Heart left ventricle (tissue), 16 donors: ENCODE data around the gene DNAAF5. TPM values are rescaled to one million over a fixed set of nuclear protein-coding genes. Genes with fewer than 3 reads are reported as not detected.

Experiments
- ATAC-seq, 4 donors: fragments of 200-7000 bp; cut with Tn5 transposase; one replicate each; pipeline ENCODE4 v1.9.1; 2020 to 2022; ENCODE audit warnings: moderate library complexity in 4 of 4, mild to moderate bottlenecking in 3 of 4, moderate number of reproducible peaks in 1 of 4
- DNase-seq, 5 donors: peaks; one replicate each; pipeline ENCODE4 v3.0.0-alpha.2; 2020
- H3K27ac ChIP-seq, 12 donors: fragments of 200-600 bp; sonication (generic) in 4 of 12; one replicate each; pipeline versions ENCODE4 v1.5.0 to v1.8.0; 2016 to 2022; ENCODE audit warnings: mild to moderate bottlenecking in 2 of 12
- H3K27me3 ChIP-seq, 9 donors: fragments of 200-600 bp; sonication (generic) in 2 of 9; one replicate each; pipeline versions ENCODE4 v1.5.1 to v1.8.0; 2016 to 2022; ENCODE audit warnings: mild to moderate bottlenecking in 3 of 9
- H3K36me3 ChIP-seq, 9 donors: fragments of 200-600 bp; sonication (generic) in 2 of 9; one replicate each; pipeline versions ENCODE4 v1.5.0 to v1.8.0; 2018 to 2022; ENCODE audit warnings: mild to moderate bottlenecking in 2 of 9
- H3K4me1 ChIP-seq, 12 donors: fragments of 200-600 bp; sonication (generic) in 4 of 12; one replicate each; pipeline versions ENCODE4 v1.5.0 to v1.8.0; 2016 to 2022; ENCODE audit warnings: mild to moderate bottlenecking in 3 of 12
- H3K4me3 ChIP-seq, 12 donors: fragments of 200-600 bp; sonication (generic) in 4 of 12; one replicate each; pipeline versions ENCODE4 v1.5.0 to v1.8.0; 2017 to 2022; ENCODE audit warnings: mild to moderate bottlenecking in 9 of 12, moderate library complexity in 4 of 12
- H3K9me3 ChIP-seq, 12 donors: fragments of 200-600 bp; sonication (generic) in 4 of 12; one replicate each; pipeline versions ENCODE4 v1.5.0 to v1.8.0; 2016 to 2022; ENCODE audit warnings: mild to moderate bottlenecking in 1 of 12
- POLR2A ChIP-seq, 2 donors: fragments of 450-650 bp; IDR thresholded peaks; one replicate each; pipeline ENCODE4 v1.6.1; 2017; ENCODE audit warnings: antibody characterized with exemption in 2 of 2, mild to moderate bottlenecking in 2 of 2, moderate library complexity in 2 of 2
- WGBS, 4 donors: extraction: QIAGEN DNeasy Blood & Tissue Kit in 2 of 4; methylation state at CpG; one replicate each; pipeline versions ENCODE4 v1.1.5 to v1.1.7; 2013 to 2018; 5-methylcytosine and 5-hydroxymethylcytosine counted together
- intact Hi-C, 10 donors: fragments of 100-400 bp; cut with DNase I; formaldehyde crosslinking; loops; one replicate each; pipeline versions ENCODE4 v1.11.1 to v1.14.2; 2022
- polyA plus RNA-seq, 2 donors: library from polyadenylated mRNA; stranded (reverse); fragments of 200-250 nt; gene quantifications; one replicate each; pipeline ENCODE4 v1.2.3, GENCODE V29; 2013
- total RNA-seq, 9 donors: library from RNA; depleted of rRNA in 2 of 9; stranded (reverse); fragments of >200 nt in 2 of 9; fragmentation: NEBNext Ultra II Directional in 3 of 9; extraction: Animal tissue kit (Norgen Biotek cat#: 25700) in 3 of 9; gene quantifications; one replicate each; pipeline versions ENCODE4 v1.1.0 to v1.2.4, GENCODE V29; 2016 to 2023
- TF ChIP-seq, protein P1 (sequence below), 12 donors: fragments of 200-600 bp; sonication (generic) in 4 of 12; IDR thresholded peaks; one replicate each; pipeline versions ENCODE4 v1.5.0 to v1.8.0; 2018 to 2022; ENCODE audit warnings: antibody characterized with exemption in 12 of 12, mild to moderate bottlenecking in 5 of 12
- donor health status: ischemic (EF 13 %, LVEDD 7.1; RV severe dilation, severe dysfunction).
- donor health status: healthy with polysubstance abuse.
- donor health status: DM: no; HTN: yes; CAD: no.
- donor health status: DM: no; HTN: no; CAD: no.
- donor health status: ischemic (EF 25% LVEDD 6.9; RV normal size, moderate dysfunction).
- donor health status: ischemic (EF 25% LVEDD 5.7; RV mildly dilated, moderate dysfunction).
- donor health status: healthy.
- donor health status: DM: yes; HTN: yes; CAD: no.
- donor health status: ischemic (EF 35%, LVEDD 5.7; RV mildly dilated, moderate dysfunction).
- donor health status: nonischemic (EF 11% LVEDD 7.7; RV severe dilation, severe dysfunction).
- donor health status: DM: yes; HTN: yes; CAD: no.
- donor health status: PGD.
- donor health status: ischemic (EF 29% LVEDD 5.4; RV normal size, mild dysfunction).
- donor health status: nonischemic (EF 23%, LVEDD 6.1; RV moderate dilation, normal function).

Gene DNAAF5
- total and polyA plus RNA-seq, 11 donors = 7.2 to 45.8 (median 23.5) TPM

DNA sequence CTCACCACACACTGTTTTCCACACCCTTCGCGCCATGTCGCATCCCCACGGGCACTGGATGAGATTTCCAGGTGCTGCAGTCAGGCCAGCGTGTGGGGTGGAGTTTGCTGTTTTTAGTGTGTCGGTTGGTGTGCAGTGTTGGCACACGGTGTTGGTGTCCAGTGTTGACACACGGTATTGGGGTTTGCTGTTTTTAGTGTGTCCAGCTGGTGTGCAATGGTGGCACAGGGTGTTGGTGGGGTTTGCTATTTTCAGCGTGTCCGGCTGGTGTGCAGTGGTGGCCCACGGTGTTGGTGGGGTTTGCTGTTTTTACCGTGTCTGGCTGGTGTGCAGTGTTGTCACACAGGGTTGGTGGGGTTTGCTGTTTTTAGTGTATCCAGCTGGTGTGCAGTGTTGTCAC, 20.7 kb downstream of the DNAAF5 start:
- Histone ChIP-seq H3K9me3 (no peaks in the 10 kb centered on the region), H3K4me3 (no peak overlapping the region), H3K4me1 (peaks cover 0 to 38% (median 12%) of the 10 kb centered on the region in 12 donors), H3K36me3 (peaks cover 0 to 32% (median 4%) of the 10 kb centered on the region in 9 donors), H3K27me3 (no peaks in the 10 kb centered on the region), H3K27ac (no peak overlapping the region)
- WGBS, 4 donors = 87 to 96% (median 90%) methylated on average over 12 of the region's 12 CpGs
- intact Hi-C loops = no loop called here
- TF ChIP-seq, protein P1, sequence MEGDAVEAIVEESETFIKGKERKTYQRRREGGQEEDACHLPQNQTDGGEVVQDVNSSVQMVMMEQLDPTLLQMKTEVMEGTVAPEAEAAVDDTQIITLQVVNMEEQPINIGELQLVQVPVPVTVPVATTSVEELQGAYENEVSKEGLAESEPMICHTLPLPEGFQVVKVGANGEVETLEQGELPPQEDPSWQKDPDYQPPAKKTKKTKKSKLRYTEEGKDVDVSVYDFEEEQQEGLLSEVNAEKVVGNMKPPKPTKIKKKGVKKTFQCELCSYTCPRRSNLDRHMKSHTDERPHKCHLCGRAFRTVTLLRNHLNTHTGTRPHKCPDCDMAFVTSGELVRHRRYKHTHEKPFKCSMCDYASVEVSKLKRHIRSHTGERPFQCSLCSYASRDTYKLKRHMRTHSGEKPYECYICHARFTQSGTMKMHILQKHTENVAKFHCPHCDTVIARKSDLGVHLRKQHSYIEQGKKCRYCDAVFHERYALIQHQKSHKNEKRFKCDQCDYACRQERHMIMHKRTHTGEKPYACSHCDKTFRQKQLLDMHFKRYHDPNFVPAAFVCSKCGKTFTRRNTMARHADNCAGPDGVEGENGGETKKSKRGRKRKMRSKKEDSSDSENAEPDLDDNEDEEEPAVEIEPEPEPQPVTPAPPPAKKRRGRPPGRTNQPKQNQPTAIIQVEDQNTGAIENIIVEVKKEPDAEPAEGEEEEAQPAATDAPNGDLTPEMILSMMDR (IDR thresholded peaks at IDR 0.05) = no peak
- no peak for TF ChIP-seq POLR2A (IDR thresholded peaks at IDR 0.05)
- ATAC-seq (no peak), DNase-seq (no peak)

DNA sequence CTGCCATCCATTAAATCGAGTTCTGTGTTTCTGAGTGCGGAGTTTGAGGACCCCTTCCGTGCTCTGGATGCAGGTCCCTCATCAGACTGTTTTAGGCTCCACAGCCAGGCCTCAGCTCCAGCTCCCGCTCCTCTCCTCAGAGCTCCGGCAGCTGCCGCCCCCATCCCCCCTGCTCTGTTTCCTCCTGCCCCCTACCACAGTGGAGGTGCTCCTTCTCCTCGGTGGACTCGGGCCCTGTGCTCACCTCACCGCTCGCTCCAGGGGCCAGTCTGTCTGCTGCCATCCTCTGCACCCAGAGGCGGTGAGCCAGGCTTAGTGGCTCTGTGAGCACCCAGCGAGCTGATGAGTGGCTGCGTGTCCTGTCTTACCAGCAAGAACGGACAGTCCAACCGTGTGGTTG, 21.9 kb downstream of the DNAAF5 start:
- TF ChIP-seq POLR2A (IDR thresholded peaks at IDR 0.05) = no peak
- TF ChIP-seq, protein P1 (IDR thresholded peaks at IDR 0.05) = no peak
- WGBS, 4 donors = 93 to 98% (median 96%) methylated on average over 14 to 15 of the region's 15 CpGs
- H3K27me3 ChIP-seq = no peaks in the 10 kb centered on the region
- H3K27ac ChIP-seq = peak overlapping the region in 7 of 12 donors; percentile 8 to 64 (median 58)
- H3K4me1 ChIP-seq = peaks cover 0 to 38% (median 12%) of the 10 kb centered on the region in 12 donors
- H3K9me3 ChIP-seq = no peaks in the 10 kb centered on the region
- no peak overlapping the region for H3K4me3 ChIP-seq
- intact Hi-C loops = no loop called here
- DNase-seq (peak in 1 of 5 donors; percentile 58), ATAC-seq (no peak)
- peaks cover 0 to 28% (median 11%) of the 10 kb centered on the region in 9 donors for H3K36me3 ChIP-seq

GRCh38 chr7:749140-749551, 22.6 kb downstream of the DNAAF5 start:
- Histone ChIP-seq H3K4me3 (no peak overlapping the region), H3K36me3 (peaks cover 0 to 31% (median 13%) of the 10 kb centered on the region in 9 donors), H3K27ac (peak overlapping the region in 10 of 12 donors; percentile 31 to 67 (median 58)), H3K9me3 (no peaks in the 10 kb centered on the region), H3K27me3 (no peaks in the 10 kb centered on the region), H3K4me1 (peaks cover 0 to 38% (median 12%) of the 10 kb centered on the region in 12 donors)
- DNase-seq = peak in 3 of 5 donors; percentile 62 to 74 (median 70)
- ATAC-seq = peak; percentile 47 to 76 (median 72)
- intact Hi-C loops = no loop called here
- WGBS, 4 donors = 23 to 43% (median 40%) methylated on average over 14 of the region's 14 CpGs
- TF ChIP-seq, protein P1 (IDR thresholded peaks at IDR 0.05) = no peak
- no peak for TF ChIP-seq POLR2A (IDR thresholded peaks at IDR 0.05)

DNA sequence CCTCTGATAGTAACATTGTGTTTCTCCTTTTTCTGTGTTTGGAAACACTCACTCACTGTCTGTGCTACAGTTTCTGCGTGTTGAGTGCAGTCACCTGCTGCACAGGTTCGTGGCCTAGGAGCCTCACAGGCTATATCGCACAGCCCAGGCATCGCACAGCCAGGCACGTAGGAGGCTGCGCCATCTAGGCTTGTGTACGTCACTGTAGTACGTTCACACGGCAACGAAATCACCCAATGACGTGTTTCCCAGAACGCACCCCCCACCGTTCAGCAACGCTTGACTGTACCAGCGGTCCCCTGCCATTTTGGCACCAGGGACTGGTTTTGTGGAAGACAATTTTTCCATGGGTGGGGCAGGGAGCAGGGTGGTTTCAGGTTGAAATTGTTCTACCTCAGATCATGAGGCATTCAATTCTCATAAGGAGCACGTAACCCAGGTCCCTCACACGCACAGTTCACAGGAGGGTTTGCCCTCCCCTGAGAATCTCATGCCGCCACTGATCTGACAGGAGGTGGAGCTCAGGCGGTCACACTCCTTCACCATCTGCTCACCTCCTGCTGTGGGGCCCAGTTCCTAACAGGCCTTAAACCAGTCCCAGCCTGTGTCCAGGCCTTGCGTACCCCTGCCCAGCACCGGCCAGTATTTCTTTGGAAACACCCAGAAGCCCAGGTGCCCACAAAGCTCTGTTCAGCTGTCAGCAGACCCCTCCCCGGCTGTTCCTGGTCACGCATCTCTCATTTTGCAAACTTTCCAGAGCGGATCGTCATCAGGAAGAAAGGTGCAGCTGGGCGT, 23.8 kb downstream of the DNAAF5 start:
- no peak for ATAC-seq
- no peak overlapping the region for H3K4me3 ChIP-seq
- H3K36me3 ChIP-seq = peaks cover 0 to 35% (median 25%) of the 10 kb centered on the region in 9 donors
- DNase-seq = peak in 1 of 5 donors; percentile 56
- H3K4me1 ChIP-seq = peaks cover 0 to 32% (median 12%) of the 10 kb centered on the region in 12 donors
- TF ChIP-seq, protein P1 (IDR thresholded peaks at IDR 0.05) = no peak
- TF ChIP-seq POLR2A (IDR thresholded peaks at IDR 0.05) = no peak
- 96 to 97% (median 97%) methylated on average over 26 of the region's 26 CpGs for WGBS, 4 donors
- no peaks in the 10 kb centered on the region for H3K27me3 ChIP-seq
- no peaks in the 10 kb centered on the region for H3K9me3 ChIP-seq
- intact Hi-C loops = no loop called here
- peak overlapping the region in 2 of 12 donors; percentile 64 to 67 for H3K27ac ChIP-seq
